ENCODE data around the gene CCL28. TPM values are rescaled to one million over a fixed set of nuclear protein-coding genes. Genes with fewer than 3 reads are reported as not detected.
"Not testable (repeated sequence)": the region's sequence is repeated elsewhere in the genome, so short reads cannot be mapped to it uniquely, and the experiment has no call there.

Gene CCL28
- total RNA-seq, 2 experiments from 2014 or later, result not detected

DNA sequence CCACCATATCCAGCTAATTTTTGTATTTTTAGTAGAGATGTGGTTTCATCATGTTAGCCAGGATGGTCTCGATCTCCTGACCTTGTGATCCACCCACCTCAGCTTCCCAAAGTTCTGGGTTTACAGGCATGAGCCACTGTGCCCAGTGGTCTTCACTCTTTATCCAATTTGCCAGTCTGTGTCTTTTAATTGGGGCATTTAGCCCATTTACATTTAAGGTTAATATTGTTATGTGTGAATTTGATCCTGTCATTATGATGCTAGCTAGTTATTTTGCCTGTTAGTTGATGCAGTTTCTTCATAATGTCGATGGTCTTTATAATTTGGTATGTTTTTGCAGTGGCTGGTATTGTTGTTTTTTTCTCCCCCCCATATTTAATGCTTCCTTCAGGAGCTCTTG is 47.0 kb downstream of the CCL28 start:
- H4K20me1 ChIP-seq (ENCODE audit: insufficient read depth, low read length); H3K9me3 ChIP-seq (ENCODE audit: low read length); H3K4me1 ChIP-seq (ENCODE audit: insufficient read depth, low read length, poor library complexity, severe bottlenecking); H3K27ac ChIP-seq (ENCODE audit: low read depth, low read length, poor library complexity, severe bottlenecking); H3K36me3 ChIP-seq (ENCODE audit: insufficient read depth, low read length); H2AFZ ChIP-seq (ENCODE audit: low read length); H3K9me2 ChIP-seq (ENCODE audit: insufficient read depth, low read length); H3K79me2 ChIP-seq (ENCODE audit: insufficient read depth, low read depth, low read length); intact Hi-C loops (cut with micrococcal nuclease; ENCODE audit: unreplicated experiment); CTCF ChIA-PET (ENCODE audit: unreplicated experiment); DNase-seq (ENCODE audit: low spot score); POLR2A ChIA-PET; H3K4me2 ChIP-seq (ENCODE audit: low read length); BruUV-seq (replicated peaks); H3K4me3 ChIP-seq (ENCODE audit: low read depth, low read length, poor library complexity, severe bottlenecking): not testable (repeated sequence)

DNA sequence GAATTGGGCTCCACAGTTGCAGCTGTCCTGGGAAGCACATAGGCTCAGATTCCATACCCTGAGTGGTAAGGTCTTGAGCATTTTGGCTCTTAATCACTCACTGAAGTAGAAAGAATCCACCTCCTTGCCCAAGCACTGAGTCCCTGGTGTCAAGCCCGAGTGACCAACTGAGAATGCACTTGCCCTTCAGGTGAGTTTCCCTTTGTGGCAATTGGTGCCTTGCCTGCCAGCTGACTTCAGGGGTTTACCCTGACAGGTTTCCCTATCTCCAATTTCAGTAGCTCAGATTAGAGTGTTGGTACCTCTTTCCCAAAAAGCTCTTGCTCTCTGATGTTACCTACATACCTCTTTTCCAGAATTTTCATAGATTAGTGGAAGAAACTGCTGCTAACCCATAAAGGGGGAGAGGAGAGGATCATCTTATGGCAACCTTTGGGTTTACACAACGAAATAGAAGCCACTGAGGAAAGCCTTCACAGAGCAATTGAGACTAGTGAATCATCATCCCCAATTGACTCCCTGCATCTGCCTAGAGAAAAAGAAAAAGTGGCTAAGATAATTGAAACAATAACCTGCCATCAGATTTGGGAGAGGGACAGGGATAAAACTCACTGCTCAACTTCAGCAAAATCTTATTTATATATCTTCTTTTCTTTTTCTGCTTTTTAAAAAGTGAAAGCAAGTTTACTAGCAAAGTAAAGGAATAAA is 48.6 kb downstream of the CCL28 start:
- ChIA-PET POLR2A (no interaction called here), CTCF (ENCODE audit: unreplicated experiment) (no interaction called here)
- H4K20me1 ChIP-seq (ENCODE audit: insufficient read depth, low read length), result no peaks in the 10 kb centered on the region
- no peak overlapping the region for H3K27ac ChIP-seq (ENCODE audit: low read depth, low read length, poor library complexity, severe bottlenecking)
- H3K4me3 ChIP-seq (ENCODE audit: low read depth, low read length, poor library complexity, severe bottlenecking), result no peak overlapping the region
- TF ChIP-seq EZH2phosphoT487 (IDR thresholded peaks at IDR 0.05; ENCODE audit: borderline replicate concordance, low read depth, low read length), result no peak
- TF ChIP-seq, protein P1, sequence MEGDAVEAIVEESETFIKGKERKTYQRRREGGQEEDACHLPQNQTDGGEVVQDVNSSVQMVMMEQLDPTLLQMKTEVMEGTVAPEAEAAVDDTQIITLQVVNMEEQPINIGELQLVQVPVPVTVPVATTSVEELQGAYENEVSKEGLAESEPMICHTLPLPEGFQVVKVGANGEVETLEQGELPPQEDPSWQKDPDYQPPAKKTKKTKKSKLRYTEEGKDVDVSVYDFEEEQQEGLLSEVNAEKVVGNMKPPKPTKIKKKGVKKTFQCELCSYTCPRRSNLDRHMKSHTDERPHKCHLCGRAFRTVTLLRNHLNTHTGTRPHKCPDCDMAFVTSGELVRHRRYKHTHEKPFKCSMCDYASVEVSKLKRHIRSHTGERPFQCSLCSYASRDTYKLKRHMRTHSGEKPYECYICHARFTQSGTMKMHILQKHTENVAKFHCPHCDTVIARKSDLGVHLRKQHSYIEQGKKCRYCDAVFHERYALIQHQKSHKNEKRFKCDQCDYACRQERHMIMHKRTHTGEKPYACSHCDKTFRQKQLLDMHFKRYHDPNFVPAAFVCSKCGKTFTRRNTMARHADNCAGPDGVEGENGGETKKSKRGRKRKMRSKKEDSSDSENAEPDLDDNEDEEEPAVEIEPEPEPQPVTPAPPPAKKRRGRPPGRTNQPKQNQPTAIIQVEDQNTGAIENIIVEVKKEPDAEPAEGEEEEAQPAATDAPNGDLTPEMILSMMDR (conservative IDR thresholded peaks at IDR 0.05; ENCODE audit: low read length), result no peak
- H3K4me2 ChIP-seq (ENCODE audit: low read length), result no peak overlapping the region
- H3K9me3 ChIP-seq (ENCODE audit: low read length), result peaks cover 6% of the 10 kb centered on the region; the same call in 1 of the 2 replicates
- H3K9me2 ChIP-seq (ENCODE audit: insufficient read depth, low read length), result no peaks in the 10 kb centered on the region
- H3K4me1 ChIP-seq (ENCODE audit: insufficient read depth, low read length, poor library complexity, severe bottlenecking), result no peaks in the 10 kb centered on the region
- no peak for DNase-seq (ENCODE audit: low spot score)
- no TSS peak for BruUV-seq (replicated peaks)
- H3K36me3 ChIP-seq (ENCODE audit: insufficient read depth, low read length), result no peaks in the 10 kb centered on the region
- intact Hi-C loops (cut with micrococcal nuclease; ENCODE audit: unreplicated experiment), result no loop called here
- H3K79me2 ChIP-seq (ENCODE audit: insufficient read depth, low read depth, low read length), result no peaks in the 10 kb centered on the region
- H2AFZ ChIP-seq (ENCODE audit: low read length), result no peak overlapping the region

DNA sequence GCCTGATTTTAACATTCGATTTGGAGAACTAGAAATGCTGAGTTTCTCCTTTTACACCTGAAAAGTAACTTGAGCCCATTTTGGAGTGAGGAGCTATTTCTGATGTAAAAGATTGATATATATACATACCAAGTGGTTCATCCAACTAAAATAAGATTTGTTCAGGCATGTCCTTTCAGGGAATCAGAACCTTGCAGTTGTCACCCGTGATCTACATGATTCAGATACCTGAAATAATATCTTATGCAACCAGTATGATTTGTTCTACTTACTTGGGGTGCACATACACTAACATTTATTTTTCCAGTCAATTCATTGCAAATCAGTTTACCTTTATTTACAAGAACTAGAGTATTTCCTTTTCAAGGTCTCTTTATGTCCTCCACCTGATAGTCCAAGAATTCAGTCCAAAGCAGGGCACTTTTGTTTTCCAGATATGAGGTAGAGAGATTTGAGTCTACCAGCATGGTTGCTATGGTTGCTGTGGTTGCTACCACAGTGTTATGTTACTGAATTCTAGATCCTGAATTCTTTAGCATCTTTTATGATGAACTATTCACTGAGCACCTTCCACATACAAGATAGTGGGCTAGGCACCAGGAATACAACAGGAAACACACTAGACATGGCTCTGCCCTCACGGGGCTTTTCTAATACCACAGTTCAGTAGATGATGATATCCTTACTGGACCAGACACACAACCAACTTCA is 49.3 kb downstream of the CCL28 start:
- POLR2A ChIA-PET, result interaction anchor here (1.3 kb wide), 1 partner anchor 15 kb away, joined by 3 read pairs; no protein-coding TSS in a partner anchor
- no peaks in the 10 kb centered on the region for H3K36me3 ChIP-seq (ENCODE audit: insufficient read depth, low read length)
- TF ChIP-seq, protein P1 (conservative IDR thresholded peaks at IDR 0.05; ENCODE audit: low read length), result no peak
- no peak for TF ChIP-seq EZH2phosphoT487 (IDR thresholded peaks at IDR 0.05; ENCODE audit: borderline replicate concordance, low read depth, low read length)
- H3K4me3 ChIP-seq (ENCODE audit: low read depth, low read length, poor library complexity, severe bottlenecking), result no peak overlapping the region
- BruUV-seq (replicated peaks), result no TSS peak
- DNase-seq (ENCODE audit: low spot score), result no peak
- CTCF ChIA-PET (ENCODE audit: unreplicated experiment), result no interaction called here
- H3K9me3 ChIP-seq (ENCODE audit: low read length), result peaks cover 6% of the 10 kb centered on the region; the same call in 1 of the 2 replicates
- no peak overlapping the region for H2AFZ ChIP-seq (ENCODE audit: low read length)
- intact Hi-C loops (cut with micrococcal nuclease; ENCODE audit: unreplicated experiment), result no loop called here
- no peaks in the 10 kb centered on the region for H3K4me1 ChIP-seq (ENCODE audit: insufficient read depth, low read length, poor library complexity, severe bottlenecking)
- no peak overlapping the region for H3K4me2 ChIP-seq (ENCODE audit: low read length)
- no peaks in the 10 kb centered on the region for H4K20me1 ChIP-seq (ENCODE audit: insufficient read depth, low read length)
- no peaks in the 10 kb centered on the region for H3K79me2 ChIP-seq (ENCODE audit: insufficient read depth, low read depth, low read length)
- no peaks in the 10 kb centered on the region for H3K9me2 ChIP-seq (ENCODE audit: insufficient read depth, low read length)
- H3K27ac ChIP-seq (ENCODE audit: low read depth, low read length, poor library complexity, severe bottlenecking), result no peak overlapping the region
